Activated CD8-positive, alpha-beta memory T cell treated with anti-CD3 and anti-CD28 coated beads, Interleukin-2, amount 50 U/mL, for 24 hours (primary cell): Measurements from ENCODE around the gene TMC6.
A peak's percentile ranks its signal among the peaks of the same experiment; 100 is the strongest.
"Not testable (repeated sequence)": the region's sequence is repeated elsewhere in the genome, so short reads cannot be mapped to it uniquely, and the experiment has no call there.

ENCODE experiments used
- DNase-seq: peaks from one replicate; pipeline ENCODE4 v3.0.0-alpha.2; 2020; ENCODE audit errors: extremely low read depth

TMC6 gene

GRCh38 chr17:78159575-78160158 is 31.1 kb upstream of the TMC6 start:
- no peak for DNase-seq

- no peak for DNase-seq
Observed at GRCh38 chr17:78154903-78155811, 26.6 kb upstream of the TMC6 start.

- no peak for DNase-seq
Observed at GRCh38 chr17:78151514-78152008, 23.0 kb upstream of the TMC6 start.

- no peak for DNase-seq
Observed at GRCh38 chr17:78148286-78149016, 19.9 kb upstream of the TMC6 start.

- no peak for DNase-seq
Observed at GRCh38 chr17:78147315-78147998, 18.9 kb upstream of the TMC6 start.

GRCh38 chr17:78146881-78147280 is 18.3 kb upstream of the TMC6 start:
- DNase-seq = no peak

- no peak for DNase-seq
Observed at GRCh38 chr17:78146471-78146869, 17.9 kb upstream of the TMC6 start.

- no peak for DNase-seq
Observed at GRCh38 chr17:78144736-78145641, 16.4 kb upstream of the TMC6 start.

GRCh38 chr17:78144147-78144719 is 15.7 kb upstream of the TMC6 start:
- no peak for DNase-seq

- DNase-seq = no peak
Observed at GRCh38 chr17:78143214-78144146, 14.9 kb upstream of the TMC6 start.

- DNase-seq = no peak
Observed at GRCh38 chr17:78142119-78142861, 13.7 kb upstream of the TMC6 start.

- DNase-seq = no peak
Observed at GRCh38 chr17:78141437-78142118, 13.0 kb upstream of the TMC6 start.

- DNase-seq = peak; percentile 85
Observed at GRCh38 chr17:78140169-78141051, 11.9 kb upstream of the TMC6 start.

GRCh38 chr17:78139861-78140168 is 11.3 kb upstream of the TMC6 start:
- DNase-seq = not testable (repeated sequence)

- DNase-seq = no peak
Observed at GRCh38 chr17:78138204-78139060, 9.9 kb upstream of the TMC6 start.
